Hypothalamus (tissue), 51 donors: Measurements from ENCODE around the gene H2BW2.
"Not testable (repeated sequence)": the region's sequence is repeated elsewhere in the genome, so short reads cannot be mapped to it uniquely, and the experiment has no call there.

Experiments
- DNase-seq, 51 donors: peaks; one replicate each; lab custom pipeline; 2025; lab: John Stamatoyannopoulos, UW

H2BW2 gene

DNA sequence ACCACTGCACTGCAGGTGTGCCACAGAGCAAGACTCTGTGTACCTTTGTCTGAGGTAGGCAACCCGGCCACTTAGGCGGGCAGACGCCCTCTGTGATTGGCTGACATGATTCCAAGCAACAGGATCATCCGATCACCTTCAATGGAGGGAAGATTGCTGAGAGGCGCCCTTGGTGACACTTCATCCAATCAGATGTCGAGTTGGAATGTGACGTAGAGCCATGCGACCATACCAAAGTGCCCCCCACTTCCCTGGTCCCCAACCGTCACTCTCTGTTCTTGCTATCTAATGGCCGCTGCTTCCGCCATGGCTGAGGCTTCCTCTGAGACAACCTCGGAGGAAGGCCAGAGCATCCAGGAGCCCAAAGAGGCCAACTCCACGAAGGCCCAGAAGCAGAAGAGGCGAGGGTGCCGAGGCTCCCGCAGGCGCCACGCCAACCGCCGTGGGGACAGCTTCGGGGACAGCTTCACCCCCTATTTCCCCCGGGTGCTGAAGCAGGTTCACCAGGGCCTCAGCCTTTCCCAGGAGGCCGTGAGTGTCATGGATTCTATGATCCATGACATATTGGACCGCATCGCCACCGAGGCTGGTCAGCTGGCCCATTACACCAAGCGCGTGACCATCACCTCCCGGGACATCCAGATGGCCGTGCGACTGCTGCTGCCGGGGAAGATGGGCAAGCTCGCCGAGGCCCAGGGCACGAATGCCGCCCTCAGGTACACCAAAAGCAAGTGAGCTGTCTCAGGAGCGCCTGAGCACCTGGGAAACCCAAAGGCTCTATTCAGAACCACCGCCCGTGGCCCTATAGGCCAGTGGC, at the start of gene H2BW2:
TSS of gene H2BW2 (plus strand) at position 268 of the 817 bp plus-strand sequence. CDS start at position 307, 39 bp downstream.
- DNase-seq, result no peak

DNA sequence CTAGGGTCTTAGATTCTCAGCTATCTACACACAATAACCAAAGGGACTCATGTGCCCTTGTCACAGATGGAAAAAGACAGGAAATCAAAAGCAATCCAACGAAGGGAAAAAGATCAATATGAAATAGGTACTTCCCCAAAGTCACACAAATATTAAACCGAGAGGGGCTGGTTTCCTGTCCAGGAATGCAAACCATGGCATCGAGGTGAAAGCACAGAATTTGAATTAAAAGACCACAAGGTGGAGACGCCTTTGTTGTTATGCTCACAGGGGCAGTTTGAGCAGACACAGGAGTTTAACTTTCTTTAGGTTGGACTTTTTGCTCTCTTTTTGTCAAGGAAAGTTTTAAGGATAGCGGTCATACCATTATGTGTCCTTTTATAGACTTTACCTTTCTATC, 40.5 kb upstream of the H2BW2 start:
- no peak for DNase-seq

DNA sequence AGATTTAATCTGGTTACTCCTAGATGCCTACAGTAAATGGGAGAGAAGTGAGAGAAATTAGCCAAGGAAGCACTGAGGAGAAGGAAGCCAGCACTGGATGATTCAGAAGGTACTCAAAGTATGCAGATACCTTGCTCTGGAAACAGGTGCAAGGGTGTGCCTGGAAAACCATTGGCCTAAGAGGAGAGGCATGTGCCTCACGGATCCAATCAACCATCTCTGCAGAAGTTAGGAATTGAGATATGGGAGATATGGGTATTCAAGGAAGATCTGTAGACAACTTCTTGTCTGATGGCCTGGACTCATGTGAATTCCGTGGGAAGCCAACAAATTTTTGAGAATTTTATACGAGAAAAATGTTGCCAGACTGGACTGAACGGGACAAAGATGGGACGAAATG, 30.9 kb upstream of the H2BW2 start:
- DNase-seq, result no peak

DNA sequence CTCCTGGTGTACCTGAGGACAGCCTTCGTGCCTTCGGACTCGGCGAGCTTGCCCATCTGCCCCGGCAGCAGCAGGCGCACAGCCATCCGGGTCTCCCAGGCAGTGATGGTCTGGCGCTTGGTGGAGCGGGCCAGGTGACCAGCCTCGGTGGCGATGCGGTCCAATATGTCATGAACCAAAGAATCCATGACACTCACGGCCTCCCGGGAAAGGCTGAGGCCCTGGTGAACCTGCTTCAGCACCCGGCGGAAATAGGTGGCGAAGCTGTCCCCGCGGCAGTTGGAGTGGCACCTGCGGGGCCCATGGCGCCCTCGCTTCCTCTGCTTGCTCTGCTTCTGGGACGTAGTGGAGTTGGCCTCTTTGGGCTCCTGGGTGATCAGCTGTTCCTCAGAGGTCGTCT, 26.6 kb upstream of the H2BW2 start:
- no peak for DNase-seq

DNA sequence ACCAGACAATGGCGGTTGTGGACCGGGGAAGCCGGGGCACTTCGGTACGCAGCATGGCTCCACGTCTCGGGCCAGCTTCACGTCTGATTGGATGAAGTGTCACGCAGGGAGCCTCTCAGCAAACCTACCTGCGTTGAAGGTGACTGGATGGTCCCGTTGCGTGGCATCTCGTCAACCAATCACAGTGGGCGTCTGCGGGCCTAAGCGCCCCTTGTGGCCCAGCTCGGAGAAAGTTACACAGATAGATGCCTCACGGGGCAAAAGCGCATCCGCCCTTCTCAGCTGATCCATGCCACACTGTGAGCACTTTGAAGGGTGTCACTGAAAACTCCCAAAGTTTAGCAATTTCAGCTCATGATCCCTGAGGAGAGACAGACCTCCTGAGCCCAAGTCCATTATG, 26.1 kb upstream of the H2BW2 start, which contains the start of gene H2BW1:
TSS of gene H2BW1 (minus strand) at position 103 of the 400 bp plus-strand sequence. CDS start 132 bp downstream, outside the sequence.
- no peak for DNase-seq

DNA sequence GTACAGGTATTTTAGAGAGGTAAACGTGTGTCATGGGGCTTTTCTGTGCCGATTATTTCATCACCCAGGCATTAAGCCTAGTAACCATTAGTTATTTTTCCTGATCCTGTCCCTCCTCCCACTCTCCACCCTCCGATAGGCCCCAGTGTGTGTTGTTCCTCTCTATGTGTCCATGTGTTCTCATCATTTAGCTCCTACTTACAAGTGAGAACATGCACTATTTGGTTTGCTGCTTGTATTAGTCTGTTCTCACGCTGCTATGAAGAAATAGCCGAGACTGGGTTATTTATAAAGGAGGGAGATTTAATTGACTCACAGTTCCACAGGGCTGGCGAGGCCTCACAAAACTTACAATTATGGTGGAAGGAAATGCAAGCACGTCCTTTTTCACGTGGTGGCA, 24.2 kb upstream of the H2BW2 start:
- DNase-seq, result not testable (repeated sequence)

DNA sequence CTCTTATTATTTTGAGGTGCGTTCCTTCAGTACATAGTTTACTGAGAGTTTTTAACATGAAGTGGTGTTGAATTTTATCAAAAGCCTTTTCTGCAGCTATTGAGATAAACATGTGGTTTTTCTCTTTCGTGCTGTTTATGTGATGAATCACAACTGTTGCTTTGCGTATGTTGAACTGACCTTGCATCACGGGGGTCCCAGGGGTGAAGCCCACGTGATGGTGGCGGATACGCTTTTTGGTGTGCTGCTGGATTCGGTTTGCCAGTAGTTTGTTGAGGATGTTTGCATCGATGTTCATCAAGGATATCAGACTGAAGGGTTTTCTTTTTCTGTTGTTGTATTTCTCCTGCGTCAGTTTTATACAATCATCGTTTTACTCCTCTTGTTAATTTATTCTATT, 21.6 kb upstream of the H2BW2 start:
- no peak for DNase-seq

DNA sequence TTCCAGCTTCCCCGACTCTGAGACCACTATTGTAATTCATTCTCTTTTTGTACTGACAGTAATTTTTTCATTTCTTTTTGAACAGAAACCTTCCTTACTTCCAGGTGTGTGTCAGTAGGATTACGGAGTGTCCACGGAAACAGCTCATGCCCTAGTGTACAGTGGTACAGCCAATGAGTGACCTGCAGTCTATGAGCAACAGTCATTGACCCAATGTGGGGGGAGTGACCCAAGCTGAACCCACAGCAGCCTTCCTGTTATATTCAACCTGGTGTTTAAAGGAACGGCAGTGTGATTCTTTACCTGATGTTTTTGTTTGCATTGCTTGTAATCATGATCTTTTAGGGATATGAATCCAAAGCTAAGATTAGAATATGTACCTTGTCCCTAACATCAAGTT, 1.2 kb downstream of the H2BW2 start:
- DNase-seq, result no peak

DNA sequence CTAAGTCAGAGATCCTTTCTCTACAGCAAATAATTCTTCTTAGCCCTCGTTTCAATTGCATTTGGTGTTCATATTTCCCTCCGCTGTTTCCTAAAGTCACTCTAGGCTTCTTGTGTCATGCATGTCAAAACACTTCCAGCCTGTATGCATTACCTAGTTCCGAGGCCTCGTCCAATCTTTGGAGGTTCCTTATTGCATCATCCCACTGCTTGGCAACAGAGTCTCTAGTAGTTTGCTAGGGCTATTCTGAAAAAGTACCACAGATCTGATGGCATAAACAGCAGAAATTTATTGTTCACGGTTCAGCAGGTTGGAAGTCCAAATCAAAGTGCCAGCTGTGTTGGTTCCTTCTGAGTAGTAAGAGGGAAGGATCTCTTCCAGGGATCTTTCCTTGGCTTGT, 5.9 kb downstream of the H2BW2 start:
- no peak for DNase-seq

DNA sequence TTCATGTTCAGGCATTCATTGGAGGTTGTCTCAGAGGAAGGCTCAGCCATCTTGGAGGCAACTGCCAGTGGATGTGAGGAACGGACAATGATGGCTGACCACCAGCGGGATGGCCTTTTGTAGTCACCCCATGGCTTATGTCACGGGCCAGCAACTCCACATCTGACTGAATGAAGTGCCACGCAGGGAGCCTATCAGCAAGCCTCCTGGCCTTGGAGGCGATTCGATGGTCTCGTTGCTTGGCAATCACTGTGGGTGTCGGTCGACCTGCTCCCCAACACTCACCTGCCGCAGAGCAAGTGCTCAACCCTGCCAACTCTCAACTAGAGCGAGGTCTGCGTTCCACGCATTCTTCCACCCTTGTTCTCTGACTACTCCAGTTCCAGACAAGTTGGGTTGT, 7.4 kb downstream of the H2BW2 start:
- no peak for DNase-seq

DNA sequence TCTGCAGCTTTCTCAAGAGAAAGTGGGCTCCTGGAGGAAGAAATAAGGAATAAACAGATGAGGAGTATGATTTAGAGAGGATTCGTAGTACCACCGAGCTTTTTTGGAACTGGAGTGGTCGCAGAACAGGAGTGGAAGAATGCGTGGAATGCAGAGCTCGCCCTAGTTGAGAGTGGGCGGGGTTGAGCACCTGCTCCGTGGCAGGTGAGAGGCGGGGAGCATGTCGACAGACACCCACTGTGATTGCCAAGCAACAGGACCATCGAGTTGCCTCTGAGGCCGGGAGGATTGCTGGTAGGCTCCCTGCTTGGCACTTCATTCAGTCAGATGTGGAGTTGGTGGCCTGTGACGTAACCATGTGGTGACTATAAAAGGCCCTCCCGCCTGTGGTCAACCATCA, 15.2 kb downstream of the H2BW2 start:
- not testable (repeated sequence) for DNase-seq

DNA sequence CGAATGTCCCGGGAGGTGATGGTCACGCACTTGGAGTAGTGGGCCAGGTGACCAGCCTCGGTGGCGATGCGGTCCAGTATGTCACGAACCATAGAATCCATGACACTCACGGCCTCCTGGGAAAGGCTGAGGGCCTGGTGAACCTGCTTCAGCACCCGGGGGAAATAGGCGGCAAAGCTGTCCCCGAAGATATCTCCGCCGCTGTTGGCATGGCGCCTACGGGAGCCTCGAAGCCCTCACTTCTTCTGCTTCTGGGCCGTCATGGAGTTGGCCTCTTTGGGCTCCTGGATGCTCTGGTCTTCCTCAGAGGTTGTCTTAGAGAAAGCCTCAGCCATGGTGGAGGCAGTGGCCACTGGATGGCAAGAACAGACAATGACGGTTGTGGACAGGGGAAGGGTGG, 22.9 kb downstream of the H2BW2 start:
- not testable (repeated sequence) for DNase-seq

DNA sequence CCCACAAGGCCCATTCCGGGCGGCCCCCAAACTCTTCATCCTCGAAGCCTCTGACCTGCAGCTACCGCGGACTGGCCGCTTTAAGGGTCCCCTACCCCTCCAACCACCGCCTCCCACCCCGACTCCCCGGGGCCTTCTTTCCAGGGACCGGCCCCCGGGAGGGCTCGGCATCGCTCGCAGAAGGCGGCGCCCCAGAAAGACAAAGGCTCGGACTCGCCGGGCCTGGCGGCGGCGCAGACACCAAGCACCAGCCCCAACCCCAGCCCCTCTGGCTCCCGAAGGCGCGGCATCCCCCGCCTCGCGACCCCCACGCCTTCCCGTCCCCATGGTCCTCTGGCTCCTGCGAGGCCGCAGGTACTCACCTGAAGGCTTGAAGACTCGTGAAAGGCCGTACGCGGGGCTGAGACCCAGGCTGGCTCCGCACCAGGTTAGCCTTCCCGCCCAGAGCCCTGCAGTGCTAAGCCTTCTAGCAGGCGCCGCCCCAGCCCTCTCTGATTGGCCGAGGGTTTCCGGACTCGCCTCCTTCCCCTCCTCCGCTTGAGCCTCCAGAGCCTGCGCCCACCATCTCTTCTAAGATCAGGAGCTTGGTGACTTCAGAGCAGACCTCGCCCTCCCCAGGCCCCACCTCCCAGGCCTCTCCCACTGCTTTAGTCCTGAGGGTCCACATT, 36.2 kb downstream of the H2BW2 start, which contains the start of gene TMSB15C:
TSS of gene TMSB15C (minus strand) at position 459 of the 668 bp plus-strand sequence.
- DNase-seq, result not testable (repeated sequence)

DNA sequence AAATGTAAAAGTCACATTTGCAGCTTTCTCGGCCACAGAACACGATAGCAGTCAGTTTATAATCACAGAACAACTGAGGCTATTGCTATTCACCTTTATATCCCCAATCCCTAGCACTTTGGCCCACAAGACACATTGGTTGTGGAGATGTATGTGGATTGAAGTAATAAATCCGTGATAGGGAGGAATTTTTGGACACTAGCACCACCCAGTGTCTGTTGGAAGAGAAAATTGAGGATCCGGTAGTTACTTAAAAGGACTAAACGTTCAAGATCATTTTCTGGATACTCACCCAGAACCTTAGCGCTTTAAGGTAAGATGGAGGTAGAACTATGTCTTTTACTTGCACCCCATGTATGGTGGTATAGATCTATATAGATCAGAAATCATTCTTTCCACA, 38.1 kb downstream of the H2BW2 start:
- DNase-seq, result not testable (repeated sequence)

DNA sequence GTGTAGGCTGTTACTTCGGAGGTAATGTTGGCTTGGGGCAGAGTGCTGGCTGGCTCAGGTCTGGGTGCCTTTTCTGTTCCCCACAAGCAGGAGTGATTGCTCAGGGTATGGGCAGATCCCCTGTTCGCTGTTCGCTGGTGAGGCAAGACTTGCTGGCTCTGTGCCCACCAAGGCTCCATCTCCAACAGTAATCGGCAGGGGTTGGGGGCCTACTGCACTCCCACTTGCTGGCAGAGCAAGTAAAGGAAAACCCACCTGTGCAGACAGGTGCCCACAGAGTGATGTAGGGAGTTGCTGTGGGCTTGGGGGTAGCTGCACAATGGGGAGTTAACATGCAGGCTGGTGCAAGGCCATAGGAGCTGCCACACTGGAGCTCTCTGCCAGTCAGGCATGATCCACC, 44.3 kb downstream of the H2BW2 start:
- DNase-seq, result no peak

DNA sequence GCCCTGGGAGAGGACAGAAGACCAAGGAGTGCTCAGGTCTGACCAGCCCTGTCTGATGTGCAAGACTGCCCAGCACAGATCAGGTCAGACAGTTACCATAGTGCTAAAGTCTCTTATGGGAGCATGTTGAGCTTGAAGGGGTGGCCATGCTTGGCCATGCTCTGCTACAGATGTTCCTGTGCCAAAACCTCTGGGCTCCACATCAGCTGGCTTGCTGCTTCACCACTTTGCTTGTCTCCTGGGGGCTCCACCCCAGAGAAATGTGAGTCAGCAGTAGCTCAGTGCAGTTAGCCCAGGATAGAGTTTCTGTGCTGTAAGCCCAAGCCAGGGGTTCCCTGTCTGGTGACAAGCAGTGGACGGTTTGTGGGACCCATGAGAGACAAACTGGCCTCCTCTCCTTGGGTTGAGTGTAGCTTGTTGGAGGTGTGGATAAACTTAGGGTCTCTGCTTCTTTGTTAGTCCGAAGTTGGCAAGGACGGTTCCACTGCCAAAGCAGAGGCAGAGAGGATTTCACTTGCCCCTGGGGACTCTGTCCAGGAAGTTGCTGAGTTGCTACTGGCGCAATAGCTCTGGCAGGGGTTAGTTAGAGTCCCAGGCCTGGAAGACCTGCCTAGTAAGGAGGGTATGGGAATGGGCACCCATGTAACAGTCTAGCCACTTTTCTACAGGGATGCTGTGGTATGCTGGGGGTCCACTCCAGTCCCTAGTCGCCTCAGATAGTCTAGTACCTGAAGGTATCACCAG, 45.0 kb downstream of the H2BW2 start:
- DNase-seq, result no peak

DNA sequence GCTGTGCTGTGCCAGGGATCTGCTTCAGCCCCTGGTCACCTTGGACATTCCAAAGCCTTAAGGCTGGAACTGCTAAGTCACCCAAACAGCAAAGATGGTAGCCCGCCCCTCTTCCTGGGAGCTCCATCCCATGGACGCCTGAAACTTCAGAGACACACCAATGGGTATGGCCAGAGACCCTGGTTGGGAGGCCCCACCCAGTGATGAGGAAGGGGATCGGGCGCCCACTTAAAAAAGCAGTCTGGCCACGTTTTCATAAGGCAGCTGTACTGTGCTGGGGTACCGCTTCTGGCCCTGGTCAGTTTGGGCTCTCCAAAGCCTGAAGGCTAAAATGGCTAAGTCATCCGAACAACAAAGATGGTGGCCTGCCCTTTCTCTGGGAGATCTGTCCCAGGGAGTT, 45.7 kb downstream of the H2BW2 start:
- no peak for DNase-seq

DNA sequence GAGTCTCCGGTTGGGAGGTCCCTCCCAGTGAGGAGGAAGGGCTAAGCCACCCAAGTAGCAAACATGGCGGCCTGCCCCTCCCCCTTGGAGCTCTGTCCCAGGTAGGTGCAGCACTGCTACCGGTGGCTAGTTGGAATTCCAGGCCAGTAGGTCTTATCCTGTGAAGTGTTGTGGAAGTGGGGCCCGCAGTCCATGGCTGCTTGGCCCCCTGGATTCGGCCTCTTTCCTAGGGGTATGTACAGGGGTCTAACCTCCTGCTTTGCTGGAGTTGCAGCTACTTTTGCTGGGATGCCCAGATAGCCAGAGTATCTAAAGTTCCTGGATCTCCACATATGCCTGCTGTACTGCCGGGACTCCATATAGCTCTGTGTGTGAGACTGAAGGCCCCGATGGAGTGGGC, 46.2 kb downstream of the H2BW2 start:
- no peak for DNase-seq
